ENCODE measurements around the gene MLXIPL.
"Not testable (repeated sequence)": the region's sequence is repeated elsewhere in the genome, so short reads cannot be mapped to it uniquely, and the experiment has no call there.

MLXIPL gene

GRCh38 chr7:73560109-73560835 is 64.0 kb downstream of the MLXIPL start:
- no peak overlapping the region for H3K4me3 ChIP-seq (ENCODE audit: low read length)
- no peak for DNase-seq (ENCODE audit: low read depth, low spot score)

GRCh38 chr7:73557397-73558257 is 66.7 kb downstream of the MLXIPL start, which contains the start of gene BCL7B:
Gene BCL7B (minus strand): TSS chr7:73557690. CDS start chr7:73557578, 112 bp downstream.
- DNase-seq (ENCODE audit: low read depth, low spot score), result peak; percentile 57
- peak within 1 kb of the TSS; percentile 93 for H3K4me3 ChIP-seq (ENCODE audit: low read length)

GRCh38 chr7:73557108-73557396 is 67.3 kb downstream of the MLXIPL start:
- H3K4me3 ChIP-seq (ENCODE audit: low read length), result peak overlapping the region; percentile 93
- DNase-seq (ENCODE audit: low read depth, low spot score), result peak; percentile 80

- H3K4me3 ChIP-seq (ENCODE audit: low read length), result peak overlapping the region; percentile 93
- DNase-seq (ENCODE audit: low read depth, low spot score), result no peak
Measured at GRCh38 chr7:73556208-73557107, 67.9 kb downstream of the MLXIPL start.

- H3K4me3 ChIP-seq (ENCODE audit: low read length), result peak overlapping the region; percentile 93
Measured at GRCh38 chr7:73555411-73555982, 68.8 kb downstream of the MLXIPL start.

GRCh38 chr7:73550093-73550492 is 74.2 kb downstream of the MLXIPL start:
- not testable (repeated sequence) for DNase-seq (ENCODE audit: low read depth, low spot score); H3K4me3 ChIP-seq (ENCODE audit: low read length)

More at GRCh38 chr7:73555411-73555982, 68.8 kb downstream of the MLXIPL start:
- no peak for DNase-seq (ENCODE audit: low read depth, low spot score)

GRCh38 chr7:73549176-73549575 is 75.1 kb downstream of the MLXIPL start:
- no peak overlapping the region for H3K4me3 ChIP-seq (ENCODE audit: low read length)

GRCh38 chr7:73547841-73548240 is 76.5 kb downstream of the MLXIPL start:
- DNase-seq (ENCODE audit: low read depth, low spot score), result no peak

More at GRCh38 chr7:73549176-73549575, 75.1 kb downstream of the MLXIPL start:
- DNase-seq (ENCODE audit: low read depth, low spot score), result no peak

GRCh38 chr7:73544678-73545077 is 79.6 kb downstream of the MLXIPL start:
- no peak for DNase-seq (ENCODE audit: low read depth, low spot score)
- no peak overlapping the region for H3K4me3 ChIP-seq (ENCODE audit: low read length)

More at GRCh38 chr7:73547841-73548240, 76.5 kb downstream of the MLXIPL start:
- H3K4me3 ChIP-seq (ENCODE audit: low read length), result no peak overlapping the region
